B cell (primary cell): ENCODE data around the gene CFAP54. TPM values are rescaled to one million over a fixed set of nuclear protein-coding genes. Genes with fewer than 3 reads are reported as not detected.

Source experiments
- ATAC-seq: fragments of 200-7000 bp; cut with Tn5 transposase; one replicate; pipeline ENCODE4 v1.10.0; 2021; ENCODE audit warnings: low read depth, mild to moderate bottlenecking, moderate number of reproducible peaks, moderate library complexity
- CTCF ChIA-PET: fragments of 350-600 bp; sonication (Branson Sonifier 250); formaldehyde crosslinking; loops from one replicate; lab custom pipeline; 2021; ENCODE audit warnings: antibody characterized with exemption, inconsistent platforms; lab: Charles Lee
- POLR2A ChIA-PET: fragments of 350-600 bp; sonication (Branson Sonifier 250); formaldehyde crosslinking; loops from one replicate; lab custom pipeline; 2021; ENCODE audit warnings: antibody characterized with exemption; lab: Charles Lee
- DNase-seq: peaks from one replicate; pipeline ENCODE4 v3.0.0; 2013
- H2AFZ ChIP-seq: 2 replicates; pipeline ENCODE4 v1.6.1; 2012; ENCODE audit warnings: mild to moderate bottlenecking, low read depth, low read length; ENCODE audit not compliant: insufficient read depth, poor library complexity, severe bottlenecking
- H3K27ac ChIP-seq, 2 donors: 1 replicate in 1 of 2; 2 replicates in 1 of 2; pipeline ENCODE4 v1.5.1; 2012 to 2013; ENCODE audit warnings: low read length in 2 of 2, mild to moderate bottlenecking in 2 of 2, moderate library complexity in 1 of 2
- H3K27me3 ChIP-seq, 4 experiments: fragments of 200-600 bp in 1 of 4; sonication (generic) in 1 of 4; replicated peaks in 1 of 4; 1 replicate in 2 of 4; 2 replicates in 2 of 4; pipeline versions ENCODE4 v1.6.1 to v1.7.0; 2013 to 2016; ENCODE audit warnings: low read length in 3 of 4, mild to moderate bottlenecking in 2 of 4, mixed read lengths in 1 of 4, moderate library complexity in 1 of 4; ENCODE audit not compliant: insufficient read depth in 4 of 4, control insufficient read depth in 3 of 4; ENCODE audit errors: control extremely low read depth in 1 of 4
- H3K36me3 ChIP-seq, 2 experiments: replicated peaks in 1 of 2; 1 replicate in 1 of 2; 2 replicates in 1 of 2; pipeline versions ENCODE4 v1.6.1 to v1.7.1; 2013; ENCODE audit warnings: low read length in 1 of 2; ENCODE audit not compliant: insufficient read depth in 2 of 2, control insufficient read depth in 1 of 2; ENCODE audit errors: control extremely low read depth in 1 of 2, extremely low read depth in 1 of 2
- H3K4me1 ChIP-seq, 2 donors: fragments of 200-600 bp in 1 of 2; sonication (generic) in 1 of 2; 1 replicate in 1 of 2; 2 replicates in 1 of 2; pipeline versions ENCODE4 v1.5.1 to v1.6.1; 2013 to 2017; ENCODE audit warnings: low read length in 2 of 2; ENCODE audit not compliant: control insufficient read depth in 2 of 2, insufficient read depth in 2 of 2
- H3K4me2 ChIP-seq: replicated peaks from 2 replicates; pipeline ENCODE3; 2012; ENCODE audit warnings: mild to moderate bottlenecking, low read depth, low read length; ENCODE audit not compliant: poor library complexity, severe bottlenecking
- H3K4me3 ChIP-seq, 5 experiments: fragments of 200-600 bp in 1 of 5; sonication (generic) in 1 of 5; 1 replicate in 3 of 5; 2 replicates in 2 of 5; pipeline versions ENCODE4 v1.5.1 to v1.7.0; 2011 to 2016; ENCODE audit warnings: low read length in 4 of 5, mild to moderate bottlenecking in 4 of 5, low read depth in 2 of 5, control low read depth in 1 of 5, moderate library complexity in 1 of 5; ENCODE audit not compliant: insufficient read depth in 1 of 5; ENCODE audit errors: control extremely low read depth in 1 of 5, extremely low read depth in 1 of 5
- H3K79me2 ChIP-seq: fragments of 200-600 bp; sonication (generic); one replicate; pipeline ENCODE4 v1.6.0; 2016; ENCODE audit warnings: low read length; ENCODE audit not compliant: control insufficient read depth, insufficient read depth
- H3K9ac ChIP-seq: fragments of 200-600 bp; sonication (generic); 2 replicates; pipeline ENCODE4 v1.6.1; 2017; ENCODE audit warnings: mild to moderate bottlenecking, low read length, moderate library complexity
- H3K9me3 ChIP-seq, 3 donors: one replicate each; pipeline versions ENCODE4 v1.6.1 to v1.7.1; 2013; ENCODE audit warnings: low read length in 2 of 3; ENCODE audit not compliant: control insufficient read depth in 2 of 3, insufficient read depth in 1 of 3; ENCODE audit errors: control extremely low read depth in 1 of 3
- H4K20me1 ChIP-seq: 2 replicates; pipeline ENCODE4 v1.6.0; 2012; ENCODE audit warnings: mild to moderate bottlenecking, low read length; ENCODE audit not compliant: insufficient read depth, control insufficient read depth, poor library complexity, severe bottlenecking
- H3K27ac Mint-ChIP-seq: one replicate; pipeline ENCODE4 v1.8.0; 2021; ENCODE audit warnings: mixed read lengths
- H3K27me3 Mint-ChIP-seq: one replicate; pipeline ENCODE4 v1.8.0; 2021; ENCODE audit warnings: mixed read lengths
- H3K4me1 Mint-ChIP-seq: one replicate; pipeline ENCODE4 v1.8.0; 2021; ENCODE audit warnings: mixed read lengths
- H3K4me3 Mint-ChIP-seq: one replicate; pipeline ENCODE4 v1.8.0; 2021; ENCODE audit warnings: mixed read lengths
- H3K9me3 Mint-ChIP-seq: one replicate; pipeline ENCODE4 v1.8.0; 2022; ENCODE audit warnings: mixed read lengths; ENCODE audit not compliant: insufficient read depth
- EZH2 ChIP-seq: IDR thresholded peaks from 2 replicates; pipeline ENCODE4 v1.6.1; 2012; ENCODE audit warnings: borderline replicate concordance, low read depth, mild to moderate bottlenecking, moderate library complexity, low read length; ENCODE audit not compliant: insufficient read depth, poor library complexity, severe bottlenecking
- WGBS: methylation state at CpG from one replicate; pipeline ENCODE4 v1.1.5; 2013; ENCODE audit warnings: missing lambda C conversion rate; ENCODE audit not compliant: insufficient coverage; 5-methylcytosine and 5-hydroxymethylcytosine counted together
- intact Hi-C: fragments of 100-400 bp; cut with micrococcal nuclease; formaldehyde crosslinking; loops from one replicate; pipeline ENCODE4 v1.10.0; 2022
- polyA plus RNA-seq: library from polyadenylated mRNA; depleted of rRNA; stranded (reverse); fragments of >200 nt; gene quantifications from 2 replicates; pipeline ENCODE4 v1.2.3, GENCODE V29; 2012
- total RNA-seq, 2 donors: library from RNA; stranded (reverse); fragments of 120-200 nt in 1 of 2; gene quantifications; 1 replicate in 1 of 2; 2 replicates in 1 of 2; pipeline versions ENCODE4 v1.2.3 to v1.2.4, GENCODE V29; 2013 to 2022
- TF ChIP-seq, protein P1 (sequence below): fragments of 200-600 bp; IDR thresholded peaks from one replicate; pipeline ENCODE4 v1.8.0; 2022; ENCODE audit warnings: antibody characterized with exemption, mild to moderate bottlenecking

The CFAP54 gene
- total and polyA plus RNA-seq, 2 donors (not counting 1 experiment from before 2014, with no cell fraction given) = 0.12 to 0.76 TPM

DNA sequence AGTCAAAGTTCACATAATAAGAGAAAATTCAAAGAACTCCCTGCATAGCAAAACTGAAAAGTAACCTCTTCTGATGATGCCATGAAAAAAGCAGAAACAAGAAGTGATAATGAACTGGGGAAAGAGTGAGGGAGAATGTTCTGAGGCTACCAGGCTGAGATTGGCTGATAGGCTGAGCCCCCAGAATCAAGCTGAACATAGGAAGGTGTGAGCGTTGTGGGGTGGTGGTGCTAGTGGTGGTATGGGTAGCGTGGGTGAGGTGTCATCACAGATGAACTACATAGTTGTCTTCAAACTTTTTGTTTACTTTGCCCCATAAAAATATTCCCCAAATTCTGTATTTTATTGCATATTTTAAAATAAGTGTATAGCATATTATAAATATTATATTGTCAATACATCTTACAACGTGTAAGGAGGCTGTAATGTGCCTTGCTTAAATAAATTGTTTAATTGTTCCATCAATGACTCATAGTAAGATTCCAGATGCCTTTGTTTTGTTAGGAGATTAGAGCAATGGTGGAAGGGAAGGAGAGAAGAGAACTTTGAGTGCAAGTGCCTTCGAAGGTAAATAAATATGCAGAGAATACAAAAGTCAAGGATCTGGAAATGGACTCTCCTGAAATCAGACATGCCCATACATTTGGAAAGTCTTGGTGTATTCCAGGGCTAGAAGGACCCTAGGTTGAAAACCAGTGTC, 15.8 kb upstream of the CFAP54 start:
- Mint-ChIP-seq H3K4me3 (no peak overlapping the region), H3K4me1 (no peaks in the 10 kb centered on the region), H3K9me3 (no peaks in the 10 kb centered on the region), H3K27me3 (no peaks in the 10 kb centered on the region), H3K27ac (no peak overlapping the region)
- H3K4me1 ChIP-seq = no peaks in the 10 kb centered on the region
- H3K9me3 ChIP-seq = peaks cover 2 to 3% (median 3%) of the 10 kb centered on the region in 3 donors
- H3K27ac ChIP-seq = no peak overlapping the region
- POLR2A ChIA-PET = no interaction called here
- ATAC-seq (no peak), DNase-seq (no peak)
- H3K79me2 ChIP-seq = no peaks in the 10 kb centered on the region
- no peaks in the 10 kb centered on the region for H4K20me1 ChIP-seq
- CTCF ChIA-PET = no interaction called here
- H3K4me2 ChIP-seq = no peak overlapping the region
- H3K9ac ChIP-seq = no peak overlapping the region
- H2AFZ ChIP-seq = no peak overlapping the region
- H3K4me3 ChIP-seq = no peak overlapping the region
- WGBS = no CpG with 5 or more reads among the region's 4 CpGs
- intact Hi-C loops = no loop called here
- no peaks in the 10 kb centered on the region for H3K27me3 ChIP-seq
- TF ChIP-seq, protein P1, sequence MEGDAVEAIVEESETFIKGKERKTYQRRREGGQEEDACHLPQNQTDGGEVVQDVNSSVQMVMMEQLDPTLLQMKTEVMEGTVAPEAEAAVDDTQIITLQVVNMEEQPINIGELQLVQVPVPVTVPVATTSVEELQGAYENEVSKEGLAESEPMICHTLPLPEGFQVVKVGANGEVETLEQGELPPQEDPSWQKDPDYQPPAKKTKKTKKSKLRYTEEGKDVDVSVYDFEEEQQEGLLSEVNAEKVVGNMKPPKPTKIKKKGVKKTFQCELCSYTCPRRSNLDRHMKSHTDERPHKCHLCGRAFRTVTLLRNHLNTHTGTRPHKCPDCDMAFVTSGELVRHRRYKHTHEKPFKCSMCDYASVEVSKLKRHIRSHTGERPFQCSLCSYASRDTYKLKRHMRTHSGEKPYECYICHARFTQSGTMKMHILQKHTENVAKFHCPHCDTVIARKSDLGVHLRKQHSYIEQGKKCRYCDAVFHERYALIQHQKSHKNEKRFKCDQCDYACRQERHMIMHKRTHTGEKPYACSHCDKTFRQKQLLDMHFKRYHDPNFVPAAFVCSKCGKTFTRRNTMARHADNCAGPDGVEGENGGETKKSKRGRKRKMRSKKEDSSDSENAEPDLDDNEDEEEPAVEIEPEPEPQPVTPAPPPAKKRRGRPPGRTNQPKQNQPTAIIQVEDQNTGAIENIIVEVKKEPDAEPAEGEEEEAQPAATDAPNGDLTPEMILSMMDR = no peak
- TF ChIP-seq EZH2 = no peak
- H3K36me3 ChIP-seq = no peaks in the 10 kb centered on the region

DNA sequence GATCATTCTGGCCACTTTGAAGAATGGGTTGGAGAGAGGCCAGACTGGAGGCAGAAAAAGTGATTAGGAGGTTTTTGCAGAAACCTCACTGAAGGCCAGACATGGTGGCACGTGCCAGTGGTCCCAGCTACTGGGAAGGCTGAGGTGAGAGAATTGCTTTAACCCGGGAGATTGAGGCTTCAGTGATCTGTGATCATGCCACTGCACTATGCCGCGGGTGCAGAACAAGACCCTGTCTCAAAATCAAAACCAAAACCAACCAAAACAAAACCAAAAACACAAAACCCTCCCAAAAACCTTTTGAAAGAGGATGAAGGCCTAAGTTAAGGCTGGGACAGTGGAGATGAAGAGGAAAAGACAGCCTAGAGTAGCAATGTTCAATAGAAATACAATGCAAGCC, 15.2 kb upstream of the CFAP54 start:
- POLR2A ChIA-PET = no interaction called here
- no peak overlapping the region for H2AFZ ChIP-seq
- Mint-ChIP-seq H3K9me3 (no peaks in the 10 kb centered on the region), H3K4me1 (no peaks in the 10 kb centered on the region), H3K27ac (no peak overlapping the region), H3K27me3 (no peaks in the 10 kb centered on the region), H3K4me3 (no peak overlapping the region)
- no peaks in the 10 kb centered on the region for H3K79me2 ChIP-seq
- no peak overlapping the region for H3K4me2 ChIP-seq
- H3K27me3 ChIP-seq = no peaks in the 10 kb centered on the region
- no peak for TF ChIP-seq EZH2
- TF ChIP-seq, protein P1 = no peak
- no peak overlapping the region for H3K27ac ChIP-seq
- no peaks in the 10 kb centered on the region for H3K4me1 ChIP-seq
- CTCF ChIA-PET = no interaction called here
- H3K9ac ChIP-seq = no peak overlapping the region
- H3K9me3 ChIP-seq = peaks cover 2 to 3% (median 2%) of the 10 kb centered on the region in 3 donors
- no CpG with 5 or more reads among the region's 4 CpGs for WGBS
- ATAC-seq = no peak
- H4K20me1 ChIP-seq = no peaks in the 10 kb centered on the region
- H3K36me3 ChIP-seq = no peaks in the 10 kb centered on the region
- DNase-seq = no peak
- H3K4me3 ChIP-seq = no peak overlapping the region
- intact Hi-C loops = no loop called here
